Tibial nerve (tissue), 4 donors: ENCODE results near the gene SLC26A9. TPM values are rescaled to one million over a fixed set of nuclear protein-coding genes. Genes with fewer than 3 reads are reported as not detected.

Experiments used
- DNase-seq, 2 donors: peaks; one replicate each; pipeline ENCODE4 v3.0.0-alpha.2; 2019; ENCODE audit warnings: low spot score in 2 of 2
- H3K27ac ChIP-seq, 4 donors: fragments of 200-600 bp; sonication (generic) in 3 of 4; one replicate each; pipeline ENCODE4 v1.5.1; 2017 to 2019; ENCODE audit warnings: mild to moderate bottlenecking in 1 of 4
- H3K27me3 ChIP-seq, 2 donors: fragments of 200-600 bp; sonication (generic) in 1 of 2; one replicate each; pipeline versions ENCODE4 v1.5.1 to v1.6.0; 2017 to 2019
- H3K36me3 ChIP-seq, 3 donors: fragments of 200-600 bp; sonication (generic); one replicate each; pipeline ENCODE4 v1.5.1; 2018 to 2019
- H3K4me1 ChIP-seq, 4 donors: fragments of 200-600 bp; sonication (generic) in 3 of 4; one replicate each; pipeline ENCODE4 v1.5.1; 2017 to 2019
- H3K4me3 ChIP-seq, 4 donors: fragments of 200-600 bp; sonication (generic) in 3 of 4; one replicate each; pipeline ENCODE4 v1.5.1; 2017 to 2019; ENCODE audit warnings: mild to moderate bottlenecking in 1 of 4, moderate library complexity in 1 of 4
- H3K9me3 ChIP-seq, 4 donors: fragments of 200-600 bp; sonication (generic) in 3 of 4; one replicate each; pipeline ENCODE4 v1.5.1; 2017 to 2019
- EP300 ChIP-seq, 2 donors: sonication (generic); formaldehyde crosslinking; IDR thresholded peaks; one replicate each; pipeline ENCODE4 v1.6.1; 2017; ENCODE audit warnings: antibody characterized with exemption in 2 of 2, mild to moderate bottlenecking in 1 of 2
- POLR2A ChIP-seq, 2 donors: fragments of 450-650 bp; IDR thresholded peaks; one replicate each; pipeline ENCODE4 v1.6.1; 2017; ENCODE audit warnings: antibody characterized with exemption in 2 of 2, mild to moderate bottlenecking in 2 of 2, moderate library complexity in 2 of 2
- WGBS, 2 donors: methylation state at CpG; one replicate each; pipeline ENCODE4 v1.1.5; 2018; 5-methylcytosine and 5-hydroxymethylcytosine counted together
- total RNA-seq, 4 donors: library from RNA; depleted of rRNA; stranded (reverse); fragments of >200 nt; gene quantifications; one replicate each; pipeline ENCODE4 v1.1.0, GENCODE V29; 2016
- TF ChIP-seq, protein P1 (sequence below), 5 experiments: fragments of 200-600 bp in 3 of 5; fragments of 450-650 bp in 2 of 5; sonication (generic) in 3 of 5; IDR thresholded peaks; one replicate each; pipeline ENCODE4 v1.5.1; 2016 to 2019; ENCODE audit warnings: antibody characterized with exemption in 5 of 5, mild to moderate bottlenecking in 3 of 5, moderate library complexity in 2 of 5

The SLC26A9 gene
- total RNA-seq, 4 donors from 2014 or later = not detected

DNA sequence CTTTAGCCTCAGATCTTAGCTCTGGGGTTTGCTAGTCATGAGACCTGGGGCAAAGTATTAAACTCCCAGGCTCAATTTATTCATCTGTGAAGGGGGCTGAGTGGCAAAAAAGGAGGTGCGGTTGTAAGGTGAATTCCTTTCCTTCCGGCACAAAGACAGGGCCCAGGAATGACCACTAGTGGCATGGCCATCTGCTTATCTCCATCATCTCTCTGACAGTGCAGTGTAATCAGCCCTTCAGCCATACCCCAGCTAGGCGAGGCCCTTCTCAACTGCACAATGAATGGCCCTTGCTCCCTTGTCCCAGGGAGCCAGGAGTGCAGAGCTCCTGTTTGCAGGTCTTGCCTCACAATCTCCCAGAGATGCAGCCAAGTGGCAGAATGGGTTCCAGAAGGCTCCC lies 5.6 kb upstream of the SLC26A9 start:
- no peaks in the 10 kb centered on the region for H3K36me3 ChIP-seq
- no peaks in the 10 kb centered on the region for H3K9me3 ChIP-seq
- DNase-seq = no peak
- H3K27me3 ChIP-seq = peaks cover 0 to 12% of the 10 kb centered on the region in 2 donors
- no peak overlapping the region for H3K4me3 ChIP-seq
- WGBS, 2 donors = 87 to 90% methylated on average over 2 to 3 of the region's 3 CpGs
- no peak overlapping the region for H3K27ac ChIP-seq
- H3K4me1 ChIP-seq = no peaks in the 10 kb centered on the region
- TF ChIP-seq EP300 (IDR thresholded peaks at IDR 0.05) = no peak
- TF ChIP-seq, protein P1, sequence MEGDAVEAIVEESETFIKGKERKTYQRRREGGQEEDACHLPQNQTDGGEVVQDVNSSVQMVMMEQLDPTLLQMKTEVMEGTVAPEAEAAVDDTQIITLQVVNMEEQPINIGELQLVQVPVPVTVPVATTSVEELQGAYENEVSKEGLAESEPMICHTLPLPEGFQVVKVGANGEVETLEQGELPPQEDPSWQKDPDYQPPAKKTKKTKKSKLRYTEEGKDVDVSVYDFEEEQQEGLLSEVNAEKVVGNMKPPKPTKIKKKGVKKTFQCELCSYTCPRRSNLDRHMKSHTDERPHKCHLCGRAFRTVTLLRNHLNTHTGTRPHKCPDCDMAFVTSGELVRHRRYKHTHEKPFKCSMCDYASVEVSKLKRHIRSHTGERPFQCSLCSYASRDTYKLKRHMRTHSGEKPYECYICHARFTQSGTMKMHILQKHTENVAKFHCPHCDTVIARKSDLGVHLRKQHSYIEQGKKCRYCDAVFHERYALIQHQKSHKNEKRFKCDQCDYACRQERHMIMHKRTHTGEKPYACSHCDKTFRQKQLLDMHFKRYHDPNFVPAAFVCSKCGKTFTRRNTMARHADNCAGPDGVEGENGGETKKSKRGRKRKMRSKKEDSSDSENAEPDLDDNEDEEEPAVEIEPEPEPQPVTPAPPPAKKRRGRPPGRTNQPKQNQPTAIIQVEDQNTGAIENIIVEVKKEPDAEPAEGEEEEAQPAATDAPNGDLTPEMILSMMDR (IDR thresholded peaks at IDR 0.05) = no peak
- TF ChIP-seq POLR2A (IDR thresholded peaks at IDR 0.05) = no peak

DNA sequence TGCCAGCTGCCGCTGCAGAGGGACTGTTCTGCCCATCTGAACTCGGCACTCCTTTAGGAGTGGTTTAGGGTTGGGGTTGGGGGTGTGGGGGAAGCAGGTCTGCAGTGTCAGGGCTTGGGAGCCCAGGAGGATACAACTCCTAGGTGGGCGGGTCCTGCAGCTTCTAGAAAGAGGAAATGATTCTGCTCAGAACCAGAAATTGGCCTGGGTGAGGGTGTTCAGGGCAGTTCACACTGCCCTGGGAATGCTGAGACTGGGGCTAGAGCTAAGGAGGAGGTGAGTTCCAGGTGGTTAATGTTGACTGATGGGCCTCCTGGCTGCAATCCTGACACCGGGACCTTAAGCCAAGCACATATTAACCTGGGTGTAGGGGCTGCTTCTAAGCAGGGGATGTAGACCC lies 4.8 kb upstream of the SLC26A9 start:
- WGBS, 2 donors = 70 to 74% methylated on average over 4 of the region's 4 CpGs

DNA sequence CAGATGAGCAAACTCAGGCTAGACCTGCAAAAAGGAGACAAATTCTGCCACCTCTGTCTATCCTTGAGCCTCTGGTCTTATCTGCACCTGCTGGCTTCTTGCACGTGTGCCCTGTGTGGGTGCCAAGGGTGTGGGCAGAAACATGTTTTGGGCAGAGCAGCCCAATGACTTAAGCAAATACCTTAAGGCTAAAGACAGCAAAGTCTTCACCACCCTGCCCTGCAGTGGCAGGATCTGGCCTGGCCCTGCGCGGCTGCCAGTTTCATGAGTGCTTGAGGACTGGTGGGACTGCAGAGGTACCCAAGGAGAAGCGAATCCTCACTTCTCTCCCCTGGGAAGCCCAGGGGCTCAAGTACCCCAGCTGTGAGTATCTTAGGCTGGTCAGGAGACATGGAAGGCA lies 3.8 kb upstream of the SLC26A9 start:
- no peak for TF ChIP-seq EP300 (IDR thresholded peaks at IDR 0.05)
- no peak for TF ChIP-seq POLR2A (IDR thresholded peaks at IDR 0.05)
- TF ChIP-seq, protein P1 (IDR thresholded peaks at IDR 0.05) = no peak
- no peak for DNase-seq
- H3K4me1 ChIP-seq = no peaks in the 10 kb centered on the region
- no peak overlapping the region for H3K4me3 ChIP-seq
- peaks cover 0 to 28% of the 10 kb centered on the region in 2 donors for H3K27me3 ChIP-seq
- no peaks in the 10 kb centered on the region for H3K36me3 ChIP-seq
- H3K27ac ChIP-seq = no peak overlapping the region
- no peaks in the 10 kb centered on the region for H3K9me3 ChIP-seq
- 78% methylated on average over 4 of the region's 4 CpGs for WGBS, 2 donors

More for the DNA sequence above, 4.8 kb upstream of the SLC26A9 start:
- TF ChIP-seq EP300 (IDR thresholded peaks at IDR 0.05) (no peak), POLR2A (IDR thresholded peaks at IDR 0.05) (no peak)
- TF ChIP-seq, protein P1 (IDR thresholded peaks at IDR 0.05) = no peak
- Histone ChIP-seq H3K9me3 (no peaks in the 10 kb centered on the region), H3K4me1 (no peaks in the 10 kb centered on the region), H3K36me3 (no peaks in the 10 kb centered on the region), H3K27me3 (peaks cover 0 to 21% of the 10 kb centered on the region in 2 donors), H3K27ac (no peak overlapping the region), H3K4me3 (no peak overlapping the region)
- DNase-seq = no peak

DNA sequence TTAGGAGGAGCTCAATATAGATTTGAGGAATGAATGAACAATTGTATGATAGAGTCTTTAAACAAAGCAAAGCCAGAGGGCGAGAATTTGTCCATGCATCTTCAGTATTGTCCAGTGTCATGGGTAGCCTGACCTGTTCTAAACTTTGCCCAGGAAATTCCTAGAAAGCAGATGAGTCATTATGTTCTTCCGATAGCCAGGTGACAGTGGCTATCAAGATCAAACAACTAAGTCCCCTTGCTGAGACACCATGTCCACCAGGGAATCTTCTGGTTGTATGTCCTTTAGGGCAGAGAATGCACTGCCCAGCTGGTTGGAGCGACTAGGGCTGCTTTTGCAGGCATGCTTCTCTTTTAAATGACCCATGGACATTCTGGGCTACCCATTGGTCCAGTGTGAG lies 1.8 kb upstream of the SLC26A9 start:
- Histone ChIP-seq H3K36me3 (no peaks in the 10 kb centered on the region), H3K27ac (no peak overlapping the region), H3K4me1 (no peaks in the 10 kb centered on the region), H3K9me3 (no peaks in the 10 kb centered on the region), H3K27me3 (peaks cover 0 to 34% of the 10 kb centered on the region in 2 donors), H3K4me3 (no peak overlapping the region)
- TF ChIP-seq EP300 (IDR thresholded peaks at IDR 0.05) (no peak), POLR2A (IDR thresholded peaks at IDR 0.05) (no peak)
- TF ChIP-seq, protein P1 (IDR thresholded peaks at IDR 0.05) = no peak
- DNase-seq = no peak
- WGBS, 2 donors = 71 to 75% methylated on average over 3 of the region's 3 CpGs

DNA sequence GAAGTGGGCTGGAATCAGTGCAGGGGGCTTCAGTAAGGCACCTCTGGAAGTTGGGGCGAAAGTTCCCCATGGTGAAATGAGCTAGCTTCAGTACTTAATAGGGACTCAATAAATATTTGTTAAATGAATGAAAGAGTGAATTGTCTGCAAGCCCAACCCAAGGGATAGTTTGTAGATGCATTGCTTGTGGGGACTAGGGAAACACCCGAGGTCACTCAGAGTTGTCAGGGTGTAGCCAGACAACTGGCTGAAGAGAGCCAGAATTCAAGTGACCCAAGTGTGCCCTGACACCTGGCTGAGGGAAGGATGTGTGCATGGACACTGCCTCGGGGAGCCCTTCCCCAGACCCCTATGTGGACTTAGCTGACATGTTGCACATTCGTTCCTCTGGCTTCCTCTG lies 1.3 kb upstream of the SLC26A9 start:
- WGBS, 2 donors = 35 to 47% methylated on average over 4 of the region's 4 CpGs
- H3K27me3 ChIP-seq = peaks cover 0 to 34% of the 10 kb centered on the region in 2 donors
- no peak for TF ChIP-seq EP300 (IDR thresholded peaks at IDR 0.05)
- TF ChIP-seq, protein P1 (IDR thresholded peaks at IDR 0.05) = no peak
- no peak for TF ChIP-seq POLR2A (IDR thresholded peaks at IDR 0.05)
- no peak overlapping the region for H3K27ac ChIP-seq
- DNase-seq = no peak
- H3K36me3 ChIP-seq = no peaks in the 10 kb centered on the region
- H3K4me1 ChIP-seq = no peaks in the 10 kb centered on the region
- H3K4me3 ChIP-seq = no peak overlapping the region
- no peaks in the 10 kb centered on the region for H3K9me3 ChIP-seq
